Lung microvascular endothelial cell (primary cell): ENCODE measurements around the gene TMEM260. TPM values are rescaled to one million over a fixed set of nuclear protein-coding genes. Genes with fewer than 3 reads are reported as not detected.
"Not testable (repeated sequence)": the region's sequence is repeated elsewhere in the genome, so short reads cannot be mapped to it uniquely, and the experiment has no call there.

Experiments used
- DNase-seq, 2 donors: peaks; one replicate each; pipeline versions ENCODE4 v3.0.0 to v3.0.0-alpha.2; 2010; ENCODE audit warnings: low read depth in 2 of 2
- total RNA-seq: library from RNA; depleted of rRNA; stranded (reverse); fragments of >200 nt; gene quantifications from 2 replicates; pipeline ENCODE4 v1.2.1, GENCODE V29; 2014

Gene TMEM260
- total RNA-seq, 1 donor from 2014 or later = 10.1 TPM

GRCh38 chr14:56598519-56598918, 18.9 kb downstream of the TMEM260 start:
- no peak for DNase-seq

GRCh38 chr14:56603648-56604047, 24.1 kb downstream of the TMEM260 start:
- no peak for DNase-seq

- DNase-seq = no peak
Measured at GRCh38 chr14:56608689-56609088, 29.1 kb downstream of the TMEM260 start.

GRCh38 chr14:56611663-56612062, 32.1 kb downstream of the TMEM260 start:
- DNase-seq = not testable (repeated sequence)

GRCh38 chr14:56617084-56617483, 37.5 kb downstream of the TMEM260 start:
- DNase-seq = no peak

GRCh38 chr14:56630707-56631106, 51.1 kb downstream of the TMEM260 start:
- no peak for DNase-seq

- DNase-seq = no peak
Measured at GRCh38 chr14:56632195-56632594, 52.6 kb downstream of the TMEM260 start.

GRCh38 chr14:56633544-56633943, 53.9 kb downstream of the TMEM260 start:
- DNase-seq = no peak

- no peak for DNase-seq
Measured at GRCh38 chr14:56635041-56635440, 55.4 kb downstream of the TMEM260 start.

GRCh38 chr14:56647493-56647892, 67.9 kb downstream of the TMEM260 start:
- DNase-seq = no peak

GRCh38 chr14:56648508-56649301, 69.1 kb downstream of the TMEM260 start:
- no peak for DNase-seq

- DNase-seq = no peak
Measured at GRCh38 chr14:56649382-56649781, 69.8 kb downstream of the TMEM260 start.

- no peak for DNase-seq
Measured at GRCh38 chr14:56650048-56650447, 70.5 kb downstream of the TMEM260 start.

GRCh38 chr14:56650979-56651378, 71.4 kb downstream of the TMEM260 start:
- no peak for DNase-seq

- no peak for DNase-seq
Measured at GRCh38 chr14:56657604-56658003, 78.0 kb downstream of the TMEM260 start.

- DNase-seq = no peak
Measured at GRCh38 chr14:56659378-56659777, 79.8 kb downstream of the TMEM260 start.

- peak; percentile 64 to 68 for DNase-seq
Measured at GRCh38 chr14:56659964-56660551, 80.5 kb downstream of the TMEM260 start.

- no peak for DNase-seq
Measured at GRCh38 chr14:56660677-56661389, 81.2 kb downstream of the TMEM260 start.

- no peak for DNase-seq
Measured at GRCh38 chr14:56661478-56661877, 81.9 kb downstream of the TMEM260 start.

- DNase-seq = no peak
Measured at GRCh38 chr14:56664811-56665421, 85.3 kb downstream of the TMEM260 start.

GRCh38 chr14:56666294-56666693, 86.7 kb downstream of the TMEM260 start:
- no peak for DNase-seq

- peak in 1 of 2 donors; percentile 58 for DNase-seq
Measured at GRCh38 chr14:56666716-56667115, 87.1 kb downstream of the TMEM260 start.
